ENCODE measurements around the gene SET.

SET gene

DNA sequence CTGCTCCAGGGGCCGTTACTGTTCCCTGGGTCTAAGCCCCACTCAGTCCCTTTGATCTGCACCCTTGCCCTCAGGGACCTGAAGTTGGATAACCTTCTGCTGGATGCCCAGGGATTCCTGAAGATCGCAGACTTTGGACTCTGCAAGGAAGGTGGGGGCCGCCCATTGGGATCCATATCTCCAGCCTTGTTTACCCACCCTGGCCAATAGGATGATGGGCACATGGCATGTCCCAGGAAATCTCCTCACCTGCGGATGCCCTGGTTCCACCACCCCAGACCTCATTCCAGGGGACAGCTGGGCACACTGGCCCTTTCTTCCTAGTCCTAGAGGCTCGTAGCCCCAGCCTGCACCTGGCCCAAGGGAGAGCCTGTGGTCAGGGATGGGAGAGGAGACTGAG lies 29.5 kb downstream of the SET start:
- Histone ChIP-seq H3K36me3 (ENCODE audit: insufficient read depth, low read length) (peaks cover 50% of the 10 kb centered on the region; the same call in 1 of the 2 replicates), H3K27me3 (ENCODE audit: insufficient read depth, low read length) (no peaks in the 10 kb centered on the region), H3K9me2 (ENCODE audit: low read depth, low read length) (no peaks in the 10 kb centered on the region), H4K20me1 (ENCODE audit: insufficient read depth, low read length) (no peaks in the 10 kb centered on the region), H3K9ac (ENCODE audit: low read length) (no peak overlapping the region), H3K4me2 (ENCODE audit: low read length) (no peak overlapping the region), H2AFZ (ENCODE audit: low read length) (no peak overlapping the region), H3K9me3 (ENCODE audit: low read length) (no peaks in the 10 kb centered on the region), H3K4me3 (ENCODE audit: low read depth, low read length, poor library complexity, severe bottlenecking) (no peak overlapping the region), H3K27ac (ENCODE audit: low read depth, low read length, poor library complexity, severe bottlenecking) (no peak overlapping the region), H3K4me1 (ENCODE audit: insufficient read depth, low read length, severe bottlenecking) (peaks cover 16% of the 10 kb centered on the region), H3F3A (ENCODE audit: insufficient read depth, low read length) (no peaks in the 10 kb centered on the region), H3K79me2 (ENCODE audit: insufficient read depth, low read length) (no peaks in the 10 kb centered on the region)
- TF ChIP-seq, protein P1, sequence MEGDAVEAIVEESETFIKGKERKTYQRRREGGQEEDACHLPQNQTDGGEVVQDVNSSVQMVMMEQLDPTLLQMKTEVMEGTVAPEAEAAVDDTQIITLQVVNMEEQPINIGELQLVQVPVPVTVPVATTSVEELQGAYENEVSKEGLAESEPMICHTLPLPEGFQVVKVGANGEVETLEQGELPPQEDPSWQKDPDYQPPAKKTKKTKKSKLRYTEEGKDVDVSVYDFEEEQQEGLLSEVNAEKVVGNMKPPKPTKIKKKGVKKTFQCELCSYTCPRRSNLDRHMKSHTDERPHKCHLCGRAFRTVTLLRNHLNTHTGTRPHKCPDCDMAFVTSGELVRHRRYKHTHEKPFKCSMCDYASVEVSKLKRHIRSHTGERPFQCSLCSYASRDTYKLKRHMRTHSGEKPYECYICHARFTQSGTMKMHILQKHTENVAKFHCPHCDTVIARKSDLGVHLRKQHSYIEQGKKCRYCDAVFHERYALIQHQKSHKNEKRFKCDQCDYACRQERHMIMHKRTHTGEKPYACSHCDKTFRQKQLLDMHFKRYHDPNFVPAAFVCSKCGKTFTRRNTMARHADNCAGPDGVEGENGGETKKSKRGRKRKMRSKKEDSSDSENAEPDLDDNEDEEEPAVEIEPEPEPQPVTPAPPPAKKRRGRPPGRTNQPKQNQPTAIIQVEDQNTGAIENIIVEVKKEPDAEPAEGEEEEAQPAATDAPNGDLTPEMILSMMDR (IDR thresholded peaks at IDR 0.05; ENCODE audit: low read length) = no peak
- no peak for TF ChIP-seq EZH2 (IDR thresholded peaks at IDR 0.05; ENCODE audit: borderline replicate concordance, low read length)

DNA sequence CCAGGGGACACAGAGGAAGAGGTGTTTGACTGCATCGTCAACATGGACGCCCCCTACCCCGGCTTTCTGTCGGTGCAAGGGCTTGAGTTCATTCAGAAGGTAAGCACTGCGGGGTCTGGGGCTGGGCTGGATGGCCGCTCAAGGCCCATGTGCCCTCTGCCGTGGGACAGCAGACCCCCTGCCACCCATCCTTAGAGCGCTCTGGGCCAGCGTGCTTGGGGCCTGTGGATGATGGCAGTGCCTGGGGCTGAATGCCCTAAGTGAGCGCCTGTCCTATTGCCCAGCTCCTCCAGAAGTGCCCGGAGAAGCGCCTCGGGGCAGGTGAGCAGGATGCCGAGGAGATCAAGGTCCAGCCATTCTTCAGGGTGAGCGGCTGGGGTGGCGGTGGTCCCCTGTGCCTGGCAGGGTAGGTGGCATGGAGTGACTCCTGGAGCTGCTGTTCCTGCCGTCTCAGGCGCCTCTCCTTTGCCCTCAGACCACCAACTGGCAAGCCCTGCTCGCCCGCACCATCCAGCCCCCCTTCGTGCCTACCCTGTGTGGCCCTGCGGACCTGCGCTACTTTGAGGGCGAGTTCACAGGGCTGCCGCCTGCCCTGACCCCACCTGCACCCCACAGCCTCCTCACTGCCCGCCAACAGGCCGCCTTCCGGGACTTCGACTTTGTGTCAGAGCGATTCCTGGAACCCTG lies 31.0 kb downstream of the SET start:
- Histone ChIP-seq H4K20me1 (ENCODE audit: insufficient read depth, low read length) (no peaks in the 10 kb centered on the region), H3K4me1 (ENCODE audit: insufficient read depth, low read length, severe bottlenecking) (peaks cover 22% of the 10 kb centered on the region), H3K4me3 (ENCODE audit: low read depth, low read length, poor library complexity, severe bottlenecking) (no peak overlapping the region), H2AFZ (ENCODE audit: low read length) (no peak overlapping the region), H3K36me3 (ENCODE audit: insufficient read depth, low read length) (peaks cover 35% of the 10 kb centered on the region; the same call in 1 of the 2 replicates), H3K9me2 (ENCODE audit: low read depth, low read length) (no peaks in the 10 kb centered on the region), H3K79me2 (ENCODE audit: insufficient read depth, low read length) (no peaks in the 10 kb centered on the region), H3K9me3 (ENCODE audit: low read length) (no peaks in the 10 kb centered on the region), H3K27me3 (ENCODE audit: insufficient read depth, low read length) (no peaks in the 10 kb centered on the region), H3K4me2 (ENCODE audit: low read length) (no peak overlapping the region), H3K27ac (ENCODE audit: low read depth, low read length, poor library complexity, severe bottlenecking) (no peak overlapping the region), H3F3A (ENCODE audit: insufficient read depth, low read length) (no peaks in the 10 kb centered on the region), H3K9ac (ENCODE audit: low read length) (no peak overlapping the region)
- TF ChIP-seq EZH2 (IDR thresholded peaks at IDR 0.05; ENCODE audit: borderline replicate concordance, low read length) = no peak
- TF ChIP-seq, protein P1 (IDR thresholded peaks at IDR 0.05; ENCODE audit: low read length) = no peak

DNA sequence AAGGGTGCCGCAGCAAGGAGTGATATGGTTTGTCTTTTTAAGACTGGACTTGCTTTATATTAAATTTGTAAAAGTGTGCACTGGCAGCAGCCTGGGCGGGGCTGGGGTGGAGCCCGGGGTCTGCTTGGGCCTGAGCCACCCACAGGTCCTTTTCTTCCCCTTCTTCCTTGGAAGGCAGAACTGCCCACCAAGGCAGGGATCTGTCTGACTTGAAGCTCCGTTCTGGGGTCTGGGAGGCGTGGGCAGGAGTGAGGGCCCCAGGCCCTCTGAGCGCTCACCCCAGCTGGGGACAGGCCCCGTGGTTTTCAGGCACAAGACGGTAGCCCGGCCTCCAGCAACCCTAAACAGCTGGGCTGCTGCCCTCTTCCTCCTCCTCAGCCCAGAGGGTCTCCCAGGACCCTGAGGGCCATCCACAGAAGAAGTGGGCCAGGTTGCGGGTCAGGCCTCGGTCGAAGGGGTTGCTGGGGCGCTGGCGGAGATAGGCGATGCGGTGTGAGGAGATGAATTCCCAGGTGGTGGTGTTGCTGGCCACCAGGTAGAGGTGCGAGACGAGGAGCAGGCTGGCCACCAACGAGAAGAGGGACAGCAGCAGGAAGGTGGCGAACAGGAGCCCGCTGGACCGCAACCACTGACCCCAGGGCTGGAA lies 31.9 kb downstream of the SET start:
- H3K4me1 ChIP-seq (ENCODE audit: insufficient read depth, low read length, severe bottlenecking) = peaks cover 31% of the 10 kb centered on the region
- no peak overlapping the region for H2AFZ ChIP-seq (ENCODE audit: low read length)
- no peak overlapping the region for H3K4me3 ChIP-seq (ENCODE audit: low read depth, low read length, poor library complexity, severe bottlenecking)
- H3K4me2 ChIP-seq (ENCODE audit: low read length) = no peak overlapping the region
- H3K9me3 ChIP-seq (ENCODE audit: low read length) = no peaks in the 10 kb centered on the region
- 0 out of 2 replicates have a peak, but pooled peaks cover 2% of the 10 kb centered on the region for H3F3A ChIP-seq (ENCODE audit: insufficient read depth, low read length)
- H3K27ac ChIP-seq (ENCODE audit: low read depth, low read length, poor library complexity, severe bottlenecking) = no peak overlapping the region
- H3K27me3 ChIP-seq (ENCODE audit: insufficient read depth, low read length) = no peaks in the 10 kb centered on the region
- H4K20me1 ChIP-seq (ENCODE audit: insufficient read depth, low read length) = no peaks in the 10 kb centered on the region
- no peaks in the 10 kb centered on the region for H3K9me2 ChIP-seq (ENCODE audit: low read depth, low read length)
- no peaks in the 10 kb centered on the region for H3K79me2 ChIP-seq (ENCODE audit: insufficient read depth, low read length)
- H3K9ac ChIP-seq (ENCODE audit: low read length) = no peak overlapping the region
- peaks cover 33% of the 10 kb centered on the region; the same call in 1 of the 2 replicates for H3K36me3 ChIP-seq (ENCODE audit: insufficient read depth, low read length)
- TF ChIP-seq, protein P1 (IDR thresholded peaks at IDR 0.05; ENCODE audit: low read length) = no peak
- TF ChIP-seq EZH2 (IDR thresholded peaks at IDR 0.05; ENCODE audit: borderline replicate concordance, low read length) = no peak

Data from OCI-LY1 (cell line).